Non-pigmented ciliary epithelial cell (primary cell): ENCODE results near the gene FCER1G.

Experiments
- DNase-seq: peaks from one replicate; pipeline ENCODE4 v3.0.0-alpha.2; 2010; ENCODE audit warnings: low read depth

Gene FCER1G

GRCh38 chr1:161266202-161266601 lies 51.1 kb downstream of the FCER1G start:
- no peak for DNase-seq

- DNase-seq, result no peak
These were observed 51.7 kb downstream of the FCER1G start for GRCh38 chr1:161266836-161267235.

- DNase-seq, result no peak
These were observed 52.2 kb downstream of the FCER1G start for GRCh38 chr1:161267321-161267720.
